H7 (cell line): ENCODE results near the gene RPGRIP1L. TPM values are rescaled to one million over a fixed set of nuclear protein-coding genes. Genes with fewer than 3 reads are reported as not detected.

ENCODE experiments used
- DNase-seq: peaks from one replicate; pipeline ENCODE4 v3.0.0; 2012
- H3K27me3 ChIP-seq: 2 replicates; pipeline ENCODE4 v1.6.0; 2011; ENCODE audit warnings: mild to moderate bottlenecking, low read length; ENCODE audit not compliant: control insufficient read depth, insufficient read depth
- H3K36me3 ChIP-seq: replicated peaks from 2 replicates; pipeline ENCODE4 v1.5.1; 2011; ENCODE audit warnings: low read length; ENCODE audit not compliant: control insufficient read depth, insufficient read depth
- H3K4me3 ChIP-seq: 2 replicates; pipeline ENCODE4 v1.5.1; 2011; ENCODE audit warnings: low read depth, mild to moderate bottlenecking, control low read depth, low read length, moderate library complexity; ENCODE audit not compliant: insufficient read depth
- total RNA-seq: library from RNA; depleted of rRNA; stranded (reverse); fragments of >200 nt; shearing (Covaris generic); gene quantifications from 2 replicates; pipeline ENCODE4 v1.2.3, GENCODE V29; 2014

The RPGRIP1L gene
- total RNA-seq, 1 experiment from 2014 or later = 6.2 TPM

GRCh38 chr16:53619235-53619634 lies 84.4 kb downstream of the RPGRIP1L start:
- H3K4me3 ChIP-seq = no peak overlapping the region
- DNase-seq = no peak
- H3K27me3 ChIP-seq = no peaks in the 10 kb centered on the region
- H3K36me3 ChIP-seq = no peaks in the 10 kb centered on the region

- Histone ChIP-seq H3K36me3 (no peaks in the 10 kb centered on the region), H3K27me3 (no peaks in the 10 kb centered on the region), H3K4me3 (no peak overlapping the region)
- no peak for DNase-seq
Observed at GRCh38 chr16:53614346-53614745, 89.3 kb downstream of the RPGRIP1L start.

- DNase-seq = no peak
- no peak overlapping the region for H3K4me3 ChIP-seq
- H3K36me3 ChIP-seq = no peaks in the 10 kb centered on the region
- H3K27me3 ChIP-seq = no peaks in the 10 kb centered on the region
Observed at GRCh38 chr16:53612003-53612402, 91.7 kb downstream of the RPGRIP1L start.

- H3K36me3 ChIP-seq = no peaks in the 10 kb centered on the region
- H3K4me3 ChIP-seq = no peak overlapping the region
- DNase-seq = no peak
- no peaks in the 10 kb centered on the region for H3K27me3 ChIP-seq
Observed at GRCh38 chr16:53611179-53611696, 92.4 kb downstream of the RPGRIP1L start.

DNA sequence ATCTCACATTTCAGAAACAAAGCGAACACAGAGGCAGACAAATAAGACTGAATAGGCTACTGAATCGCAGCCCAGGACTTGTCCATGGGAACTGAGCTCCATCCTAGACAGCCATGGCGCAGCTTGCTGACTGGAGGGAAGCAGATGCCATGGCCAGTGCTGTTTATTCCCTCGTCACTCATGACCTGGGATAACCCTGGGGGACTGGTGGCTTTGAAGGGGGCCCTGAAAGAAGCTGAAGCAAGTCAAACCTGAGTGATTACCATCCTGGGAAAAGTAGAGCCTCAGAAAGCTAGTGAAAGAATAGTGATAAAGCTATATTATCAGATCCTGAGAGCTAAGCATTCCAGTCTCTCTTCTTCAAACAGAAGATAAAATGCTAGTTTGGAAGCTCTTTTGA lies 94.1 kb downstream of the RPGRIP1L start:
- Histone ChIP-seq H3K27me3 (no peaks in the 10 kb centered on the region), H3K4me3 (no peak overlapping the region), H3K36me3 (no peaks in the 10 kb centered on the region)
- no peak for DNase-seq

- no peaks in the 10 kb centered on the region for H3K27me3 ChIP-seq
- H3K4me3 ChIP-seq = no peak overlapping the region
- no peaks in the 10 kb centered on the region for H3K36me3 ChIP-seq
- no peak for DNase-seq
Observed at GRCh38 chr16:53608094-53608493, 95.6 kb downstream of the RPGRIP1L start.

DNA sequence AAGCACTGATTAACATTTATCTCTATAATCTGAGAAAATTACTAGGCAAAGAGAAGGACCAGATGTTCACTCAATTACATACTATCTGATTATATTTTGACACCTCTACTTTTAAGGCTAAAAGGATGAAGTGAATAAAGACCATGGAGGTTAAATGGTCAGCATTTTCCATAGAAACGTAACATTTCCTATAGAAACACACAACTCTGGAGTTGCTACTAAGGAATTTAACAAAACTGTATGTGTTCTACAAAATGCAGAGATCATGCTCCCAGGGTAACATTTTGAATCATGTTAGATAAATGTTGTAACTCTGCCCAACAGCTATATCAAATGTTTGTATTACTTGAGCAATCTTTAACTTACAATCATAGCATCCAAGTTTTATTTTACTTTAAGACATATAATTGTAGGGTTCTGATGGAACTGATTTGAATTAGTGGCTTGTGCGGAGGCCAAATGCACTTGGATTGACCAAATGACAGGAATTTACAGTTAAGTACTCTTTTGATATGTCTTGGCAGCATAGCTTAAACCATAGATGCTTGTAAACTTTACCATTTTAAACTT lies 97.7 kb downstream of the RPGRIP1L start:
- Histone ChIP-seq H3K27me3 (no peaks in the 10 kb centered on the region), H3K4me3 (no peak overlapping the region), H3K36me3 (no peaks in the 10 kb centered on the region)
- DNase-seq = no peak

DNA sequence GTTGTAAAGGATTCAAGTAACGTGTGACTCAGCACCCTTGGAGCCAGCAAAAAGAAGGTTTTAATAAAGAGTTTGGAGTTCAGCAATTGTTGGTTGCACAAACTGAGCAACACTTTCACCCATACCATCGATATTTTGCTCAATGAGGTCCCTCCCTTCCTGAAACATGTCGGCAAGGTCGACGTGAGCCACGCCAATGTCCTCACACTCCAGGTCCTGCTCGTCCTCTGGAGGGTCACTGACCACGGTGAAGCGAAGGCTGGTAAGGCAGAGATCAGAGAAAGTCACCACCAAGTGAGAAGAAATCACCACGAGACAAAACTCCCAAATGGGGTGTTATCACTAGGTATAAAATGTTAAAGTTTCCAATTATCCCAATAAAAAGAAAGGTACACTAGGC lies 98.3 kb downstream of the RPGRIP1L start:
- H3K36me3 ChIP-seq = no peaks in the 10 kb centered on the region
- no peaks in the 10 kb centered on the region for H3K27me3 ChIP-seq
- no peak for DNase-seq
- H3K4me3 ChIP-seq = no peak overlapping the region

DNA sequence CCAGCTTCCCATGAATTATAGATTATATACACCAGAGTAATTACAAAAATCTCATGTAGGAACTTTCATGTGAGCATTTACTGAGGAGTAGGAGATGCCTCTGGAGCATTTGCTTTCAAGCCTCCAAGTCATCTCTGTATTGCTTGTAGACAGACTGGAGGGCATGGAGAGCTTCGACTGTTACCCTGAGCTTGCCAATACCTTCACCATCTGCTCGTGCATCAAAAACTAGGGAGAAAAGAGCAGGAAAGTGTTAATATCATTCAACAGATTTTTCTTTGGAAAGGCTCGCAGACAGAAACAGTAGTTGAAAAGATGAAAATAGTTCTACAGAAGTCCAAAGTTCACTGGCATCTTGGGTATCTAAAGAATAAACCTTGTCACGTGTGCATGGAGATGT lies 101.7 kb downstream of the RPGRIP1L start:
- DNase-seq = no peak
- H3K36me3 ChIP-seq = no peaks in the 10 kb centered on the region
- no peak overlapping the region for H3K4me3 ChIP-seq
- H3K27me3 ChIP-seq = no peaks in the 10 kb centered on the region

GRCh38 chr16:53600616-53601015 lies 103.0 kb downstream of the RPGRIP1L start:
- H3K27me3 ChIP-seq = no peaks in the 10 kb centered on the region
- no peak for DNase-seq
- H3K4me3 ChIP-seq = no peak overlapping the region
- no peaks in the 10 kb centered on the region for H3K36me3 ChIP-seq

DNA sequence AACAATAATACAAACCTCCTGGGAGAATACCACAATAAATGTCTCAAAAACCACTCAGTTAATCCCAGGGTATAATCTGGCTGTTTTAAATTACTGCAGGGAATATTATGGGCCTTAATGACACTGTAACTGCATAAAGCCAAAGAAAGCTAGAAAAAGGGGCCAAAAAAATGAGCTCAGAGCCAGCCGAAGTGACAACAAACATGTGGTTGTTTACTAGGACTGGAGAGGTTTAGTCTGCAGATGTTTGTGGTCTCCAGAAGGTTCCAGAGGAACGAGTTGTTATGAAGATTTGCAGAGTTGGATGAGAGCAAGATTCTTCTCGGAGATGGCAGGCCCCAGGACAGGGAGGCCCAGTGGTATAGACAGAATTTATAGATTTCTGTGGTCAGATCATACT lies 103.5 kb downstream of the RPGRIP1L start:
- DNase-seq = no peak
- Histone ChIP-seq H3K36me3 (no peaks in the 10 kb centered on the region), H3K27me3 (no peaks in the 10 kb centered on the region), H3K4me3 (no peak overlapping the region)

- no peaks in the 10 kb centered on the region for H3K27me3 ChIP-seq
- no peak for DNase-seq
- H3K36me3 ChIP-seq = no peaks in the 10 kb centered on the region
- no peak overlapping the region for H3K4me3 ChIP-seq
Observed at GRCh38 chr16:53599548-53599947, 104.1 kb downstream of the RPGRIP1L start.

DNA sequence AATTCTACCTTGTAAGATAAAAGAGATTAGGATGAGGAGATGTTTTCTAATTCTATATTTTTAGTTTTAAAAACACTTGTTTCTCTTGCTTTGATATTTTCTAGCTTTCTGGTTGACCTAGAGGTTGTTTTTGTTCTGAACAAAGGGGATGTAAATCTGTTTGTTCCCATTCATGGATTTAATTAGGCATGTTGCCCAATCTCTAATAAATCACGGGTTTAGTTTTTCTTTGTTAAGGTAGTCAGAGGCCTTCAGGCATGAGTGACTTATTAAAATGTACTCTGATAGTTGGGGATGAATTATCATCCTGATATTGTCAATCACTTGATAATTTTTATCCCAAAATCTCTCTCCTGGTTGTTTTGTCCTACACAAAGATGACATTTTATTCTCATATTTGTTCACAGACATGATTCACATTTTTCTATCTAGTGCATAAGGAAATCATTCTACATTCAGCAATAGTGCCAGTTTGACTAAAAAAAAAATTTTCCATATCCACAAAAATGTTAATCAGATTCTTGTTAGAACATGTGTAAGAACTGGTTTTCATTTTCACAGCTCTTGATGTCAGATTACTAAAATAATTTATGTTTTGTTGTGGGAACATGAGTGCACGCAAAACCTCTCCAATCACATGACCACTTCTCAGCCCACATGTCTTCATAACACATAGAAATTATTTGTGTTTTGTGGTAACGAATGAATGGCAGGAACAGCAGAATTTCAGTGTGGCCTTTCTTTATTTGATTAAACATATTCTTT lies 105.0 kb downstream of the RPGRIP1L start:
- no peak for DNase-seq
- no peaks in the 10 kb centered on the region for H3K27me3 ChIP-seq
- H3K4me3 ChIP-seq = no peak overlapping the region
- H3K36me3 ChIP-seq = no peaks in the 10 kb centered on the region

- DNase-seq = no peak
- H3K4me3 ChIP-seq = no peak overlapping the region
- no peaks in the 10 kb centered on the region for H3K27me3 ChIP-seq
- H3K36me3 ChIP-seq = no peaks in the 10 kb centered on the region
Observed at GRCh38 chr16:53597776-53598175, 105.9 kb downstream of the RPGRIP1L start.

DNA sequence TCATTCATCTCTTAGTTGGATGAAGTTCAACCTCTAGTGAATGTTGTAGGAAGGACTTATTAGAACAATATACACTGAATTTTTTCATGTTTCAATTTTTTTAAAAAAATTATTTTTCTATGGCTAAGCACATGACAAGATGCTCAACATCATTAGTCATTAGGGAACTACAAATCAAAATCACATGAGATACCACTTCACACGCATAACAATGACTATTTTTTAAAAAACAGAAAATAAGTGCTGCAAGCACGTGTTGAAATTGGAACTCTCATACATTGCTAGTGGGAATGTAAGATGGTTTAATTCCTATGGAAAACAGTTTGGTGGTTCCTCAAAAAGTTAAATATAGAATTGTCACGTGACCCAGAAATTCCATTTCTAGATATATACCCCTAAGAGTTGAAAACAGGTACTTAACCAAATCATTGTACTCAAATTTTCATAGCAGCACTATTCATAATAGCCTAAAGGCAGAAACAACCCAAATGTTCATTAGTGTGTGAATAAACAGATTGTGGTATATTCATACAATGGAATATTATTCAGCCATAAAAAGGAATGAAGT lies 115.5 kb downstream of the RPGRIP1L start:
- DNase-seq = no peak
- no peak overlapping the region for H3K4me3 ChIP-seq
- no peaks in the 10 kb centered on the region for H3K27me3 ChIP-seq
- H3K36me3 ChIP-seq = no peaks in the 10 kb centered on the region
